HT-29 (cell line): ENCODE measurements around the gene ZGLP1. TPM values are rescaled to one million over a fixed set of nuclear protein-coding genes. Genes with fewer than 3 reads are reported as not detected.

ENCODE experiments used
- DNase-seq: peaks from one replicate; pipeline ENCODE4 v3.0.0-alpha.2; 2015; ENCODE audit warnings: low spot score
- total RNA-seq: library from RNA; depleted of rRNA; stranded (reverse); fragments of >200 nt; shearing (Covaris generic); gene quantifications from 2 replicates; pipeline ENCODE4 v1.2.3, GENCODE V29; 2014

The ZGLP1 gene
- total RNA-seq, 1 experiment from 2014 or later: 0.51 TPM

GRCh38 chr19:10327793-10328192 is 18.2 kb upstream of the ZGLP1 start:
- no peak for DNase-seq

GRCh38 chr19:10325732-10326131 is 16.1 kb upstream of the ZGLP1 start:
- no peak for DNase-seq

- no peak for DNase-seq
These were observed 12.5 kb upstream of the ZGLP1 start for GRCh38 chr19:10321874-10322835.

- DNase-seq: no peak
These were observed 11.8 kb upstream of the ZGLP1 start for GRCh38 chr19:10321417-10321797.

- no peak for DNase-seq
These were observed 11.2 kb upstream of the ZGLP1 start for GRCh38 chr19:10320602-10321416.

GRCh38 chr19:10318807-10319682 is 9.4 kb upstream of the ZGLP1 start:
- DNase-seq: no peak

- DNase-seq: no peak
These were observed 8.3 kb upstream of the ZGLP1 start for GRCh38 chr19:10317857-10318462.

GRCh38 chr19:10317045-10317856 is 7.6 kb upstream of the ZGLP1 start:
- DNase-seq: no peak

GRCh38 chr19:10316229-10317044 is 6.8 kb upstream of the ZGLP1 start:
- no peak for DNase-seq

GRCh38 chr19:10315335-10316214 is 6.0 kb upstream of the ZGLP1 start, which contains the start of gene FDX2:
FDX2 (minus strand) TSS chr19:10316015; CDS start chr19:10315996, 19 bp downstream.
- peak; percentile 82 for DNase-seq

- DNase-seq: no peak
These were observed 3.3 kb downstream of the ZGLP1 start for GRCh38 chr19:10306327-10306726.

GRCh38 chr19:10305139-10305806 is 4.3 kb downstream of the ZGLP1 start:
- no peak for DNase-seq

GRCh38 chr19:10299545-10300458 is 9.8 kb downstream of the ZGLP1 start:
- DNase-seq: no peak

GRCh38 chr19:10295847-10296591 is 13.6 kb downstream of the ZGLP1 start:
- DNase-seq: no peak

GRCh38 chr19:10295305-10295846 is 14.2 kb downstream of the ZGLP1 start:
- no peak for DNase-seq

- DNase-seq: no peak
These were observed 15.3 kb downstream of the ZGLP1 start for GRCh38 chr19:10294368-10294697.
